GM12878 (cell line): ENCODE results near the gene RETN. TPM values are rescaled to one million over a fixed set of nuclear protein-coding genes. Genes with fewer than 3 reads are reported as not detected.

ENCODE experiments used
- BRCA1 ChIP-seq: IDR thresholded peaks from 2 replicates; pipeline ENCODE4 v1.6.1; 2011; ENCODE audit warnings: low read depth, low read length, improper control_type of control experiment
- CEBPB ChIP-seq, 2 experiments: fragments of 150-350 bp in 1 of 2; IDR thresholded peaks; 2 replicates each; pipeline ENCODE4 v1.6.1; 2012 to 2014; ENCODE audit warnings: low read depth in 2 of 2, low read length in 2 of 2, borderline replicate concordance in 1 of 2, inconsistent platforms in 1 of 2
- DPF2 ChIP-seq: fragments of 450-650 bp; IDR thresholded peaks from 2 replicates; pipeline ENCODE4 v1.6.1; 2017; ENCODE audit warnings: mild to moderate bottlenecking
- EP300 ChIP-seq, 2 experiments: fragments of 150-350 bp in 1 of 2; IDR thresholded peaks; 2 replicates each; pipeline ENCODE4 v1.6.1; 2011 to 2012; ENCODE audit warnings: low read depth in 2 of 2, low read length in 2 of 2, borderline replicate concordance in 1 of 2, improper control_type of control experiment in 1 of 2, inconsistent platforms in 1 of 2; ENCODE audit not compliant: control insufficient read depth in 1 of 2
- FOS ChIP-seq: IDR thresholded peaks from 3 replicates; pipeline ENCODE4 v1.6.1; 2011; ENCODE audit warnings: borderline replicate concordance; ENCODE audit not compliant: insufficient read length; ENCODE audit errors: extremely low read depth
- IKZF1 ChIP-seq: fragments of 450-650 bp; conservative IDR thresholded peaks from 2 replicates; pipeline ENCODE4 v1.6.1; 2017; ENCODE audit warnings: antibody characterized with exemption, mild to moderate bottlenecking
- IKZF2 ChIP-seq, 2 experiments: fragments of 450-650 bp; IDR thresholded peaks; 2 replicates each; pipeline ENCODE4 v1.6.1; 2017; ENCODE audit warnings: mild to moderate bottlenecking in 2 of 2, moderate library complexity in 2 of 2
- KAT2A ChIP-seq: conservative IDR thresholded peaks from 2 replicates; pipeline ENCODE4 v1.6.1; 2011; ENCODE audit warnings: low read depth, low read length; ENCODE audit not compliant: control insufficient read depth
- LARP7 ChIP-seq: fragments of 450-650 bp; IDR thresholded peaks from 2 replicates; pipeline ENCODE4 v1.6.1; 2017; ENCODE audit warnings: mild to moderate bottlenecking
- MTA3 ChIP-seq: IDR thresholded peaks from 2 replicates; pipeline ENCODE4 v1.6.1; 2012; ENCODE audit warnings: low read length, inconsistent platforms, borderline replicate concordance
- MYB ChIP-seq: fragments of 150-350 bp; IDR thresholded peaks from 2 replicates; pipeline ENCODE4 v1.6.1; 2014; ENCODE audit warnings: mild to moderate bottlenecking, low read depth, low read length, borderline replicate concordance
- MYC ChIP-seq: IDR thresholded peaks from 2 replicates; pipeline ENCODE4 v1.6.1; 2011; ENCODE audit warnings: mild to moderate bottlenecking, low read length, moderate library complexity, inconsistent platforms; ENCODE audit not compliant: insufficient read depth, insufficient replicate concordance, insufficient read length, severe bottlenecking
- POLR2A ChIP-seq: IDR thresholded peaks from 2 replicates; pipeline ENCODE4 v1.6.1; 2011; ENCODE audit warnings: low read depth, mild to moderate bottlenecking, low read length
- POLR2AphosphoS5 ChIP-seq: IDR thresholded peaks from 2 replicates; pipeline ENCODE4 v1.6.1; 2011; ENCODE audit warnings: mild to moderate bottlenecking, low read length, inconsistent platforms
- POU2F2 ChIP-seq: IDR thresholded peaks from 3 replicates; pipeline ENCODE4 v1.6.1; 2011; ENCODE audit warnings: low read depth, mild to moderate bottlenecking, low read length, borderline replicate concordance
- RB1 ChIP-seq: fragments of 450-650 bp; formaldehyde crosslinking; IDR thresholded peaks from 2 replicates; pipeline ENCODE4 v1.6.1; 2017; ENCODE audit warnings: mild to moderate bottlenecking, borderline replicate concordance
- RUNX3 ChIP-seq: IDR thresholded peaks from 2 replicates; pipeline ENCODE4 v1.6.1; 2012; ENCODE audit warnings: low read length, inconsistent platforms
- SMARCA5 ChIP-seq: fragments of 450-650 bp; IDR thresholded peaks from 2 replicates; pipeline ENCODE4 v1.6.1; 2017; ENCODE audit warnings: mild to moderate bottlenecking
- SPI1 ChIP-seq: IDR thresholded peaks from 2 replicates; pipeline ENCODE4 v1.6.1; 2011; ENCODE audit warnings: low read depth, mild to moderate bottlenecking, low read length, moderate library complexity, borderline replicate concordance; ENCODE audit not compliant: insufficient read depth
- TCF3 ChIP-seq: IDR thresholded peaks from 2 replicates; pipeline ENCODE4 v1.6.1; 2012; ENCODE audit warnings: low read depth, mild to moderate bottlenecking, low read length, borderline replicate concordance; ENCODE audit not compliant: insufficient read depth
- ZNF622 ChIP-seq: fragments of 450-650 bp; IDR thresholded peaks from 2 replicates; pipeline ENCODE4 v1.6.1; 2017; ENCODE audit warnings: mild to moderate bottlenecking, inconsistent platforms
- ZSCAN29 ChIP-seq: fragments of 450-650 bp; IDR thresholded peaks from 2 replicates; pipeline ENCODE4 v1.6.1; 2017; ENCODE audit warnings: mild to moderate bottlenecking, moderate library complexity
- polyA plus RNA-seq, 11 experiments: library from polyadenylated mRNA; depleted of rRNA in 4 of 11; unstranded in 6 of 11; stranded (reverse) in 5 of 11; fragments of >200 nt; fragmentation: Nextera tagmentation in 4 of 11; fragmentation: Illumina TruSeq in 1 of 11; extraction: Ambion mirVana in 4 of 11; extraction: Trizol in 1 of 11; gene quantifications; 1 replicate in 1 of 11; 2 replicates in 10 of 11; pipeline versions ENCODE4 v1.2.1 to v1.2.3, GENCODE V29; 2011 to 2016; ENCODE audit warnings: inconsistent platforms in 2 of 11, missing spikeins in 2 of 11, low read depth in 1 of 11
- total RNA-seq, 4 experiments: library from RNA; depleted of rRNA in 3 of 4; stranded (reverse); fragments of >200 nt in 3 of 4; fragmentation: Illumina TruSeq in 1 of 4; extraction: Trizol in 1 of 4; gene quantifications; 2 replicates each; pipeline versions ENCODE4 v1.2.1 to v1.2.3, GENCODE V29; 2013 to 2021
- TF ChIP-seq, protein P1 (sequence below): IDR thresholded peaks from 2 replicates; pipeline ENCODE4 v1.6.1; 2011; ENCODE audit warnings: borderline replicate concordance, low read depth, mild to moderate bottlenecking, moderate library complexity, low read length; ENCODE audit not compliant: insufficient read depth, poor library complexity, severe bottlenecking
- TF ChIP-seq, protein P2 (sequence below): IDR thresholded peaks from 2 replicates; pipeline ENCODE4 v1.6.1; 2011; ENCODE audit warnings: mild to moderate bottlenecking, low read depth, low read length, moderate library complexity; ENCODE audit not compliant: insufficient replicate concordance
- TF ChIP-seq, protein P3 (sequence below): IDR thresholded peaks from 2 replicates; pipeline ENCODE4 v1.6.1; 2012; ENCODE audit warnings: mild to moderate bottlenecking, low read depth, low read length

Gene RETN
- total and polyA plus RNA-seq, 10 of the 15 experiments (the other 5 are each of a cell fraction or from before 2014, with no cell fraction given) = 0.26 TPM; not detected in 9

DNA sequence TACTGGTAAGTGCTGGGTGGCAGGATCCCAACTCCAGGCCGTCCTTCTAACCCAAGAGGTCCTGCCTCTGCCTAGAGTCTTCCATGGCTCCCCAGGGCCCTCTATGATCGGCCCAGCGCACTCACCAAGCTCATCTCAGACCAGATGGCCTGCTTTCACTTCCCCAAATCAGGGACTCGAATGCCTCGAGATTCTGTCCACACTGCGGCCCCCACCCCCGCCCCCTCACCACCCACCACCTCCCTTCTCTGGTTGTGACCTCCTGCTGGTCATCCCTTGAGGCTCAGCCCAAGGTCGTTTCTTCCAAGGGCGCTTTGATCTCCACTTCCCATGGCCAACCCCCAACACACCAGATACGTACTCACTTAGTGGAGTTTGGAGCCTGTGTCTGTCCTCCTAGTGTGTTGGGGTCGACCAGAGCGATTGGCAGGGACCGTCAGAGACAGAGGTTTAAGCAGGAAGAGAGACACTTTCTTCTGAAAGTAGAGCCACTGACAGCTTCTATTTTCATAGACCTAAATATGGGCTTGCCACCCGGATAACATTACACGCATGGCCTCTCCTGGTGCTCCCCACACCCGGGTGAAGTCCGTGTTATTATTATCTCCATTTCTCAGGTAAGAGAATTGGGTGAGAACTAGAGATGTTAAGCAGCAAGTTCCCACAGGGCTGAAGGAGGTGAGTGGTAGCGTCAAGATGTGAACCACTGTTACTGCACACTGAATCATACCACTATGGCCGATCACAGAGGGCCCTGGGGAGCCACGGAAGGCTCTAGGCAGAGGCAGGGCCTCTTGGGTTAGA lies 33.0 kb downstream of the RETN start, which contains the start of gene FCER2 (continued):
- TF ChIP-seq, protein P1, sequence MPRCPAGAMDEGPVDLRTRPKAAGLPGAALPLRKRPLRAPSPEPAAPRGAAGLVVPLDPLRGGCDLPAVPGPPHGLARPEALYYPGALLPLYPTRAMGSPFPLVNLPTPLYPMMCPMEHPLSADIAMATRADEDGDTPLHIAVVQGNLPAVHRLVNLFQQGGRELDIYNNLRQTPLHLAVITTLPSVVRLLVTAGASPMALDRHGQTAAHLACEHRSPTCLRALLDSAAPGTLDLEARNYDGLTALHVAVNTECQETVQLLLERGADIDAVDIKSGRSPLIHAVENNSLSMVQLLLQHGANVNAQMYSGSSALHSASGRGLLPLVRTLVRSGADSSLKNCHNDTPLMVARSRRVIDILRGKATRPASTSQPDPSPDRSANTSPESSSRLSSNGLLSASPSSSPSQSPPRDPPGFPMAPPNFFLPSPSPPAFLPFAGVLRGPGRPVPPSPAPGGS = peak; percentile 98
- TF ChIP-seq POLR2A (peak; percentile 81), ZNF622 (no peak), IKZF2 (IDR thresholded peaks at IDR 0.05) (peak; percentile 60), MTA3 (no peak), LARP7 (no peak), MYB (no peak), RUNX3 (peak; percentile 85), CEBPB (IDR thresholded peaks at IDR 0.05; ENCODE audit: borderline replicate concordance in 1 of 2, low read depth in 2 of 2, low read length in 2 of 2) (no peak), SPI1 (peak; percentile 97), KAT2A (no peak), DPF2 (no peak; the same call in none of the 2 replicates), FOS (no peak), POU2F2 (no peak; the same call in 2 of the 3 replicates), TCF3 (peak; percentile 97), POLR2AphosphoS5 (peak; percentile 86), RB1 (0 out of 2 replicates have a peak, but pooled peaks have one; percentile 50), MYC (peak; percentile 19), EP300 (IDR thresholded peaks at IDR 0.05; ENCODE audit: borderline replicate concordance in 1 of 2, control insufficient read depth in 1 of 2, low read depth in 2 of 2, low read length in 2 of 2) (peak; percentile 48 to 81; a peak in 2 of 4 replicates), SMARCA5 (peak; percentile 100), BRCA1 (no peak), IKZF1 (peak; percentile 61), ZSCAN29 (no peak)
- TF ChIP-seq, protein P2, sequence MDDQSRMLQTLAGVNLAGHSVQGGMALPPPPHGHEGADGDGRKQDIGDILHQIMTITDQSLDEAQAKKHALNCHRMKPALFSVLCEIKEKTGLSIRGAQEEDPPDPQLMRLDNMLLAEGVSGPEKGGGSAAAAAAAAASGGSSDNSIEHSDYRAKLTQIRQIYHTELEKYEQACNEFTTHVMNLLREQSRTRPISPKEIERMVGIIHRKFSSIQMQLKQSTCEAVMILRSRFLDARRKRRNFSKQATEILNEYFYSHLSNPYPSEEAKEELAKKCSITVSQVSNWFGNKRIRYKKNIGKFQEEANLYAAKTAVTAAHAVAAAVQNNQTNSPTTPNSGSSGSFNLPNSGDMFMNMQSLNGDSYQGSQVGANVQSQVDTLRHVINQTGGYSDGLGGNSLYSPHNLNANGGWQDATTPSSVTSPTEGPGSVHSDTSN = peak; percentile 20
- TF ChIP-seq, protein P3, sequence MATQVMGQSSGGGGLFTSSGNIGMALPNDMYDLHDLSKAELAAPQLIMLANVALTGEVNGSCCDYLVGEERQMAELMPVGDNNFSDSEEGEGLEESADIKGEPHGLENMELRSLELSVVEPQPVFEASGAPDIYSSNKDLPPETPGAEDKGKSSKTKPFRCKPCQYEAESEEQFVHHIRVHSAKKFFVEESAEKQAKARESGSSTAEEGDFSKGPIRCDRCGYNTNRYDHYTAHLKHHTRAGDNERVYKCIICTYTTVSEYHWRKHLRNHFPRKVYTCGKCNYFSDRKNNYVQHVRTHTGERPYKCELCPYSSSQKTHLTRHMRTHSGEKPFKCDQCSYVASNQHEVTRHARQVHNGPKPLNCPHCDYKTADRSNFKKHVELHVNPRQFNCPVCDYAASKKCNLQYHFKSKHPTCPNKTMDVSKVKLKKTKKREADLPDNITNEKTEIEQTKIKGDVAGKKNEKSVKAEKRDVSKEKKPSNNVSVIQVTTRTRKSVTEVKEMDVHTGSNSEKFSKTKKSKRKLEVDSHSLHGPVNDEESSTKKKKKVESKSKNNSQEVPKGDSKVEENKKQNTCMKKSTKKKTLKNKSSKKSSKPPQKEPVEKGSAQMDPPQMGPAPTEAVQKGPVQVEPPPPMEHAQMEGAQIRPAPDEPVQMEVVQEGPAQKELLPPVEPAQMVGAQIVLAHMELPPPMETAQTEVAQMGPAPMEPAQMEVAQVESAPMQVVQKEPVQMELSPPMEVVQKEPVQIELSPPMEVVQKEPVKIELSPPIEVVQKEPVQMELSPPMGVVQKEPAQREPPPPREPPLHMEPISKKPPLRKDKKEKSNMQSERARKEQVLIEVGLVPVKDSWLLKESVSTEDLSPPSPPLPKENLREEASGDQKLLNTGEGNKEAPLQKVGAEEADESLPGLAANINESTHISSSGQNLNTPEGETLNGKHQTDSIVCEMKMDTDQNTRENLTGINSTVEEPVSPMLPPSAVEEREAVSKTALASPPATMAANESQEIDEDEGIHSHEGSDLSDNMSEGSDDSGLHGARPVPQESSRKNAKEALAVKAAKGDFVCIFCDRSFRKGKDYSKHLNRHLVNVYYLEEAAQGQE = no peak
